ENCODE measurements around the gene ERN2. TPM values are rescaled to one million over a fixed set of nuclear protein-coding genes. Genes with fewer than 3 reads are reported as not detected.

The ERN2 gene
- total and polyA plus RNA-seq, 9 of the 15 experiments (the other 6 are each of a cell fraction or from before 2014, with no cell fraction given) = 0.07 to 1.5 (median 0.51) TPM; not detected in 3

GRCh38 chr16:23679274-23679985, 33.6 kb downstream of the ERN2 start (continued):
- TF ChIP-seq ZNF655 (CRISPR knock-in tag; IDR thresholded peaks at IDR 0.05) (no peak), IRF2 (CRISPR knock-in tag; IDR thresholded peaks at IDR 0.05) (no peak), CEBPG (CRISPR knock-in tag; IDR thresholded peaks at IDR 0.05) (no peak), CEBPG (tag; conservative IDR thresholded peaks at IDR 0.05 in 1 of 2, IDR thresholded peaks at IDR 0.05 in 1 of 2) (no peak), ZNF146 (CRISPR knock-in tag; IDR thresholded peaks at IDR 0.05; ENCODE audit: unreplicated experiment) (no peak), ZNF408 (CRISPR knock-in tag; IDR thresholded peaks at IDR 0.05; ENCODE audit: low read depth) (no peak), STAG1 (CRISPR knock-in tag; IDR thresholded peaks at IDR 0.05; ENCODE audit: borderline replicate concordance) (no peak), FOS (IDR thresholded peaks at IDR 0.05; ENCODE audit: extremely low read depth, insufficient read length) (no peak), AFF1 (IDR thresholded peaks at IDR 0.05; ENCODE audit: low read depth in 1 of 2, partially characterized antibody in 2 of 2) (peak in 1 of 2 experiments; percentile 36), ETV1 (tag; conservative IDR thresholded peaks at IDR 0.05; ENCODE audit: low read depth) (no peak)
